GM18502 (cell line): ENCODE data around the gene TRPM4.
"Not testable (repeated sequence)": the region's sequence is repeated elsewhere in the genome, so short reads cannot be mapped to it uniquely, and the experiment has no call there.

Experiments
- ATAC-seq: cut with Tn5 transposase; IDR thresholded peaks from one replicate; pipeline ENCODE4 v1.9.1; 2021; ENCODE audit warnings: mild to moderate bottlenecking; ENCODE audit not compliant: unreplicated experiment, poor library complexity

TRPM4 gene

GRCh38 chr19:49222528-49222927 lies 64.9 kb downstream of the TRPM4 start:
- no peak for ATAC-seq

- no peak for ATAC-seq
Observed at GRCh38 chr19:49223472-49223871, 65.9 kb downstream of the TRPM4 start.

- ATAC-seq: not testable (repeated sequence)
Observed at GRCh38 chr19:49224441-49224840, 66.8 kb downstream of the TRPM4 start.

- no peak for ATAC-seq
Observed at GRCh38 chr19:49224879-49225278, 67.3 kb downstream of the TRPM4 start.

- ATAC-seq: no peak
Observed at GRCh38 chr19:49229416-49229815, 71.8 kb downstream of the TRPM4 start.

- no peak for ATAC-seq
Observed at GRCh38 chr19:49231389-49231788, 73.8 kb downstream of the TRPM4 start.

- no peak for ATAC-seq
Observed at GRCh38 chr19:49231804-49232203, 74.2 kb downstream of the TRPM4 start.

GRCh38 chr19:49233163-49233562 lies 75.6 kb downstream of the TRPM4 start:
- ATAC-seq: no peak

- no peak for ATAC-seq
Observed at GRCh38 chr19:49241769-49242168, 84.2 kb downstream of the TRPM4 start.

GRCh38 chr19:49243129-49243528 lies 85.5 kb downstream of the TRPM4 start:
- no peak for ATAC-seq

- ATAC-seq: no peak
Observed at GRCh38 chr19:49243726-49244125, 86.1 kb downstream of the TRPM4 start.

- no peak for ATAC-seq
Observed at GRCh38 chr19:49244256-49244655, 86.7 kb downstream of the TRPM4 start.

GRCh38 chr19:49247676-49248075 lies 90.1 kb downstream of the TRPM4 start:
- ATAC-seq: no peak

- no peak for ATAC-seq
Observed at GRCh38 chr19:49249933-49250332, 92.3 kb downstream of the TRPM4 start.

- no peak for ATAC-seq
Observed at GRCh38 chr19:49255674-49256073, 98.1 kb downstream of the TRPM4 start.

- no peak for ATAC-seq
Observed at GRCh38 chr19:49256691-49257090, 99.1 kb downstream of the TRPM4 start.
